GM12878 (cell line): ENCODE data around the gene RTF2.

ENCODE experiments used
- CTCF ChIP-seq, 3 experiments: IDR thresholded peaks in 2 of 3; conservative IDR thresholded peaks in 1 of 3; 2 replicates each; pipeline ENCODE4 v1.5.1; 2011; ENCODE audit warnings: low read depth in 3 of 3, low read length in 3 of 3, mild to moderate bottlenecking in 3 of 3, control low read depth in 2 of 3, moderate library complexity in 2 of 3, inconsistent platforms in 1 of 3, mixed read lengths in 1 of 3; ENCODE audit not compliant: control insufficient read depth in 2 of 3, insufficient read depth in 1 of 3; ENCODE audit errors: extremely low read depth in 1 of 3
- CUX1 ChIP-seq: IDR thresholded peaks from 2 replicates; pipeline ENCODE4 v1.6.1; 2012; ENCODE audit warnings: improper control_type of control experiment, low read depth, low read length; ENCODE audit not compliant: insufficient replicate concordance
- MTA2 ChIP-seq: fragments of 450-650 bp; IDR thresholded peaks from 2 replicates; pipeline ENCODE4 v1.6.1; 2016; ENCODE audit warnings: low read depth, mild to moderate bottlenecking, moderate library complexity
- NRF1 ChIP-seq: conservative IDR thresholded peaks from 2 replicates; pipeline ENCODE4 v1.6.1; 2011; ENCODE audit warnings: mild to moderate bottlenecking, low read depth, low read length, improper control_type of control experiment
- POLR2A ChIP-seq: IDR thresholded peaks from 2 replicates; pipeline ENCODE4 v1.6.1; 2011; ENCODE audit warnings: low read depth, mild to moderate bottlenecking, low read length
- POLR2AphosphoS5 ChIP-seq: IDR thresholded peaks from 2 replicates; pipeline ENCODE4 v1.6.1; 2011; ENCODE audit warnings: mild to moderate bottlenecking, low read length, inconsistent platforms
- RBBP5 ChIP-seq: fragments of 200-600 bp; sonication (generic); conservative IDR thresholded peaks from 2 replicates; pipeline ENCODE4 v1.6.1; 2016
- REST ChIP-seq: IDR thresholded peaks from 2 replicates; pipeline ENCODE4 v1.6.1; 2012; ENCODE audit warnings: mild to moderate bottlenecking, low read depth, low read length
- SREBF1 ChIP-seq: IDR thresholded peaks from 2 replicates; pipeline ENCODE4 v1.6.1; 2012; ENCODE audit warnings: mild to moderate bottlenecking, low read length
- STAT3 ChIP-seq: IDR thresholded peaks from 2 replicates; pipeline ENCODE4 v1.6.1; 2011; ENCODE audit warnings: low read depth, low read length, improper control_type of control experiment
- SUZ12 ChIP-seq: fragments of 200-600 bp; sonication (generic); IDR thresholded peaks from one replicate; pipeline ENCODE4 v1.6.1; 2018; ENCODE audit warnings: antibody characterized with exemption, mild to moderate bottlenecking; ENCODE audit not compliant: unreplicated experiment
- TCF7 ChIP-seq: IDR thresholded peaks from 2 replicates; pipeline ENCODE4 v1.6.1; 2014; ENCODE audit warnings: antibody characterized with exemption, borderline replicate concordance
- ZBTB4 ChIP-seq: fragments of 450-650 bp; formaldehyde crosslinking; IDR thresholded peaks from 2 replicates; pipeline ENCODE4 v1.4.0; 2022; ENCODE audit warnings: mild to moderate bottlenecking, moderate library complexity

GRCh38 chr20:56445540-56445939 lies 22.9 kb upstream of the RTF2 start:
- no peak for TF ChIP-seq STAT3
- TF ChIP-seq CTCF (IDR thresholded peaks at IDR 0.05 in 2 of 3, conservative IDR thresholded peaks at IDR 0.05 in 1 of 3; ENCODE audit: control insufficient read depth in 2 of 3, extremely low read depth in 1 of 3, insufficient read depth in 1 of 3, low read depth in 3 of 3, low read length in 3 of 3): no peak
- no peak for TF ChIP-seq NRF1
- no peak for TF ChIP-seq POLR2AphosphoS5
- TF ChIP-seq POLR2A: no peak
- TF ChIP-seq SUZ12: no peak
- no peak for TF ChIP-seq ZBTB4 (CRISPR knock-in tag)
- no peak for TF ChIP-seq SREBF1
- TF ChIP-seq CUX1: no peak
- no peak for TF ChIP-seq MTA2
- TF ChIP-seq RBBP5: no peak
- no peak for TF ChIP-seq TCF7
- no peak for TF ChIP-seq REST
